ENCODE data around the gene N4BP3.

N4BP3 gene

DNA sequence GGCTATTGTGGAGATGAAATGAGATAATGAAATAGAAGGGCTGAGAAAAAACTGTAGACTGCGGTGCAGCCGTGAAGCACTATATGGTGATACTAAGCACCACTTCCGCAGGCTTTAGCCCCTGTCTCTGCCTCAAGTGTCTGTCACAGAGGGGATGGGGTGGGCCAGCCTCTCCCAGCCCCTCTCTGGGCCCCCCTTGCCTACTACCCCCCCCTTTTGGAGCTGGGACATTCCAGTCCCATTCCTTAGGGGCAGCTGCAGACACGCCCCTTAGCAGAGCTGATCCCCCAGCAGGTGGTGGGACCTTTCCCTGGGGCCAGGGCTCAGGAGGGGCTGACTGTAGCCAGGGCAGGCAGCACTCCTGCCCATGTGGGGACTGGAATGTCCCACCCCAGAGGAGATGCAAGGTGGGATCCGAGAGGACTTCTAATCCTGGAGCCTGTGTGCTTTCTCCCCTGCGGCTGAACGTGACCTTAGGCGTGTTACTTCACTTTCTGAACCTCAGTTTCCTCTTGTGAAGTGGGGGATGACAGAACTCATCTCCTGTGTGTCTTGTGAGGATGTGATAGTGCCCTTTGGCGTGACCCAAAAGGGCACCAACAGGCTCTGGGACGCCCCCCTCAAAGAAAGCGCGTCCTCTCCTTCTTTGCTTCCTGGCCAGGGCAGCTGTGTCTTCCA, 1.9 kb downstream of the N4BP3 start:
- H3K9ac ChIP-seq (ENCODE audit: low read length) = no peak overlapping the region
- no peak overlapping the region for H2AFZ ChIP-seq (ENCODE audit: low read length)
- H3K27ac ChIP-seq (ENCODE audit: low read length) = no peak overlapping the region
- no peaks in the 10 kb centered on the region for H3K9me2 ChIP-seq (replicated peaks; ENCODE audit: insufficient read depth, low read length)
- H4K20me1 ChIP-seq (ENCODE audit: insufficient read depth, low read length) = no peaks in the 10 kb centered on the region
- no peaks in the 10 kb centered on the region for H3K9me3 ChIP-seq (replicated peaks; ENCODE audit: insufficient read depth, low read length)
- H3F3A ChIP-seq (ENCODE audit: insufficient read depth, low read length) = no peaks in the 10 kb centered on the region
- TF ChIP-seq EZH2phosphoT487 (IDR thresholded peaks at IDR 0.05; ENCODE audit: low read length) (no peak), EZH2 (optimal IDR thresholded peaks at IDR 0.05; ENCODE audit: low read depth, low read length) (no peak), CTCF (IDR thresholded peaks at IDR 0.05; ENCODE audit: low read length) (no peak)
- no peaks in the 10 kb centered on the region for H3K36me3 ChIP-seq (replicated peaks; ENCODE audit: insufficient read depth, low read length)
- H3K4me2 ChIP-seq (ENCODE audit: low read depth, low read length) = no peak overlapping the region
- DNase-seq = no peak
- no peaks in the 10 kb centered on the region for H3K4me1 ChIP-seq (ENCODE audit: low read length)
- H3K79me2 ChIP-seq (ENCODE audit: low read length) = no peaks in the 10 kb centered on the region
- H3K4me3 ChIP-seq (ENCODE audit: low read length) = no peak overlapping the region
- peaks cover 47% of the 10 kb centered on the region for H3K27me3 ChIP-seq (replicated peaks; ENCODE audit: insufficient read depth, low read length)

- DNase-seq = no peak
- no peak overlapping the region for H2AFZ ChIP-seq (ENCODE audit: low read length)
- H3K9me2 ChIP-seq (replicated peaks; ENCODE audit: insufficient read depth, low read length) = no peaks in the 10 kb centered on the region
- no peak overlapping the region for H3K27ac ChIP-seq (ENCODE audit: low read length)
- TF ChIP-seq EZH2 (optimal IDR thresholded peaks at IDR 0.05; ENCODE audit: low read depth, low read length) = no peak
- no peak for TF ChIP-seq CTCF (IDR thresholded peaks at IDR 0.05; ENCODE audit: low read length)
- no peak overlapping the region for H3K9ac ChIP-seq (ENCODE audit: low read length)
- H3K4me1 ChIP-seq (ENCODE audit: low read length) = peaks cover 4% of the 10 kb centered on the region
- H3K4me2 ChIP-seq (ENCODE audit: low read depth, low read length) = no peak overlapping the region
- H3K36me3 ChIP-seq (replicated peaks; ENCODE audit: insufficient read depth, low read length) = no peaks in the 10 kb centered on the region
- H3K79me2 ChIP-seq (ENCODE audit: low read length) = no peaks in the 10 kb centered on the region
- H4K20me1 ChIP-seq (ENCODE audit: insufficient read depth, low read length) = no peaks in the 10 kb centered on the region
- no peaks in the 10 kb centered on the region for H3F3A ChIP-seq (ENCODE audit: insufficient read depth, low read length)
- H3K9me3 ChIP-seq (replicated peaks; ENCODE audit: insufficient read depth, low read length) = no peaks in the 10 kb centered on the region
- H3K27me3 ChIP-seq (replicated peaks; ENCODE audit: insufficient read depth, low read length) = peaks cover 44% of the 10 kb centered on the region
- H3K4me3 ChIP-seq (ENCODE audit: low read length) = no peak overlapping the region
Measured at GRCh38 chr5:178115814-178116142, 2.4 kb downstream of the N4BP3 start.

DNA sequence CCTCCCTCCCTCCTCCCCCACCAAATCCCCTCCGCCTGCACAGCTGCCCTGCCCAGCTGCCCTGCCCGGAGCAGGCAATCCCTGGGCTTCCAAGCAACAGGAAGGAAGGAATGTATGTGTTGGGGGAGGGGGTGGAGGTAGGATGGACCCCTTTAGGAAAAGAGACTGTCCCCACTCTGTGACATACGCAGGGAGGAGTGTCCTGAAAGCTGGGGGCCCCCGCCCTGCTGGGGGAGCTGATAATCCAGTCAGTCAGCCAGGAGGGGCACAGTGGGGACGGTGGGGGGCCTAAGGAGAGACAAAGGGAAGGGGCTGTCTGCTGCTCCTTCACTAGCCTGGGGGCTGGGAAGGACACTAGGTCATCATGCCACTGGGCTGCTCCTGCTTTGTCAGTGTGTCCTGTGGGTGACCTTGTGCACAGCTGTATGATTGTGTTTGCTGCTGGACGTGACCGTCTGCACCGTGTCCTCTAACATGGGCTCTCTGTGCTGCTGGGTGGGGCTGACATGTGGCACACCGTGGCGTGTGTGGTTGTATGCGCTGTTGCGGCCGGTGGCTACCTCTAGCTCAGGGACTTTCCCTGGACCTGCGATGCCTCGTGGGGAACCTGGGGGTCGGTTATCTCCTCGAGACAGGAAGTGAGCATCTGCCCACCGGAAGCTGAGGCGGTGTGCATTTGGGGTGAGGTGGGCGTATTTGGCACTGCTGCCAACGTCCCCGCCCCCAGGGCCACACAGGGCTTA, 3.0 kb downstream of the N4BP3 start:
- peaks cover 5% of the 10 kb centered on the region for H3K4me1 ChIP-seq (ENCODE audit: low read length)
- DNase-seq = no peak
- H3K9me3 ChIP-seq (replicated peaks; ENCODE audit: insufficient read depth, low read length) = no peaks in the 10 kb centered on the region
- 0 out of 2 replicates have a peak, but pooled peaks cover 1% of the 10 kb centered on the region for H3F3A ChIP-seq (ENCODE audit: insufficient read depth, low read length)
- H3K27ac ChIP-seq (ENCODE audit: low read length) = no peak overlapping the region
- H3K79me2 ChIP-seq (ENCODE audit: low read length) = no peaks in the 10 kb centered on the region
- TF ChIP-seq EZH2 (optimal IDR thresholded peaks at IDR 0.05; ENCODE audit: low read depth, low read length) = no peak
- TF ChIP-seq EZH2phosphoT487 (IDR thresholded peaks at IDR 0.05; ENCODE audit: low read length) = no peak
- no peak for TF ChIP-seq CTCF (IDR thresholded peaks at IDR 0.05; ENCODE audit: low read length)
- no peak overlapping the region for H2AFZ ChIP-seq (ENCODE audit: low read length)
- H3K9ac ChIP-seq (ENCODE audit: low read length) = no peak overlapping the region
- no peaks in the 10 kb centered on the region for H3K9me2 ChIP-seq (replicated peaks; ENCODE audit: insufficient read depth, low read length)
- no peaks in the 10 kb centered on the region for H3K36me3 ChIP-seq (replicated peaks; ENCODE audit: insufficient read depth, low read length)
- H3K4me3 ChIP-seq (ENCODE audit: low read length) = no peak overlapping the region
- H4K20me1 ChIP-seq (ENCODE audit: insufficient read depth, low read length) = no peaks in the 10 kb centered on the region
- no peak overlapping the region for H3K4me2 ChIP-seq (ENCODE audit: low read depth, low read length)
- peaks cover 43% of the 10 kb centered on the region for H3K27me3 ChIP-seq (replicated peaks; ENCODE audit: insufficient read depth, low read length)
